Breast epithelium (tissue), 3 donors: ENCODE results near the gene KCNQ2.

Source experiments
- POLR2A ChIP-seq: fragments of 450-650 bp; IDR thresholded peaks from one replicate; pipeline ENCODE4 v1.6.1; 2016; ENCODE audit warnings: antibody characterized with exemption, mild to moderate bottlenecking, moderate library complexity
- POLR2AphosphoS5 ChIP-seq, 3 donors: sonication (generic); formaldehyde crosslinking; IDR thresholded peaks; one replicate each; pipeline ENCODE4 v1.6.1; 2017; ENCODE audit warnings: antibody characterized with exemption in 3 of 3
- TF ChIP-seq, protein P1 (sequence below), 3 donors: fragments of 450-650 bp; IDR thresholded peaks; one replicate each; pipeline ENCODE4 v1.5.1; 2016 to 2017; ENCODE audit warnings: antibody characterized with exemption in 3 of 3, mild to moderate bottlenecking in 3 of 3, moderate library complexity in 3 of 3

GRCh38 chr20:63497138-63497945, 24.9 kb upstream of the KCNQ2 start:
- TF ChIP-seq, protein P1, sequence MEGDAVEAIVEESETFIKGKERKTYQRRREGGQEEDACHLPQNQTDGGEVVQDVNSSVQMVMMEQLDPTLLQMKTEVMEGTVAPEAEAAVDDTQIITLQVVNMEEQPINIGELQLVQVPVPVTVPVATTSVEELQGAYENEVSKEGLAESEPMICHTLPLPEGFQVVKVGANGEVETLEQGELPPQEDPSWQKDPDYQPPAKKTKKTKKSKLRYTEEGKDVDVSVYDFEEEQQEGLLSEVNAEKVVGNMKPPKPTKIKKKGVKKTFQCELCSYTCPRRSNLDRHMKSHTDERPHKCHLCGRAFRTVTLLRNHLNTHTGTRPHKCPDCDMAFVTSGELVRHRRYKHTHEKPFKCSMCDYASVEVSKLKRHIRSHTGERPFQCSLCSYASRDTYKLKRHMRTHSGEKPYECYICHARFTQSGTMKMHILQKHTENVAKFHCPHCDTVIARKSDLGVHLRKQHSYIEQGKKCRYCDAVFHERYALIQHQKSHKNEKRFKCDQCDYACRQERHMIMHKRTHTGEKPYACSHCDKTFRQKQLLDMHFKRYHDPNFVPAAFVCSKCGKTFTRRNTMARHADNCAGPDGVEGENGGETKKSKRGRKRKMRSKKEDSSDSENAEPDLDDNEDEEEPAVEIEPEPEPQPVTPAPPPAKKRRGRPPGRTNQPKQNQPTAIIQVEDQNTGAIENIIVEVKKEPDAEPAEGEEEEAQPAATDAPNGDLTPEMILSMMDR (IDR thresholded peaks at IDR 0.05): no peak
- TF ChIP-seq POLR2A (no peak), POLR2AphosphoS5 (IDR thresholded peaks at IDR 0.05) (no peak)
